DOHH2 (cell line): ENCODE measurements around the gene USP12.

Experiments
- CTCF ChIP-seq: fragments of 200-600 bp; sonication (generic); IDR thresholded peaks from one replicate; pipeline ENCODE4 v1.5.1; 2014; ENCODE audit warnings: antibody characterized with exemption, mild to moderate bottlenecking, low read depth, low read length; ENCODE audit not compliant: poor library complexity, severe bottlenecking
- EZH2phosphoT487 ChIP-seq: fragments of 200-600 bp; sonication (generic); IDR thresholded peaks from 2 replicates; pipeline ENCODE4 v1.6.1; 2017; ENCODE audit warnings: borderline replicate concordance, mild to moderate bottlenecking, antibody characterized with exemption, low read length, moderate library complexity, mixed read lengths

- TF ChIP-seq CTCF (no peak), EZH2phosphoT487 (no peak)
These were observed 12.0 kb upstream of the USP12 start for GRCh38 chr13:27183561-27184147.
